ENCODE data around the gene KLHDC2. TPM values are rescaled to one million over a fixed set of nuclear protein-coding genes. Genes with fewer than 3 reads are reported as not detected.
"Not testable (repeated sequence)": the region's sequence is repeated elsewhere in the genome, so short reads cannot be mapped to it uniquely, and the experiment has no call there.

KLHDC2 gene
- polyA plus RNA-seq, 2 of the 4 experiments (the other 2 are of a cell fraction) = 46.4 to 83.7 TPM

- POLR2A ChIA-PET; CTCF ChIA-PET; H3K4me2 ChIP-seq; H3K27ac ChIP-seq; ATAC-seq; FAIRE-seq; H3K4me1 ChIP-seq; H3K9me3 ChIP-seq; H3K4me3 ChIP-seq; DNase-seq (ENCODE audit: low read depth in 1 of 2, low spot score in 1 of 2): not testable (repeated sequence)
- WGBS (ENCODE audit: missing lambda C conversion rate) = 76% methylated on average over 4 of the region's 4 CpGs
Observed at GRCh38 chr14:49735669-49736068, 32.3 kb upstream of the KLHDC2 start.

DNA sequence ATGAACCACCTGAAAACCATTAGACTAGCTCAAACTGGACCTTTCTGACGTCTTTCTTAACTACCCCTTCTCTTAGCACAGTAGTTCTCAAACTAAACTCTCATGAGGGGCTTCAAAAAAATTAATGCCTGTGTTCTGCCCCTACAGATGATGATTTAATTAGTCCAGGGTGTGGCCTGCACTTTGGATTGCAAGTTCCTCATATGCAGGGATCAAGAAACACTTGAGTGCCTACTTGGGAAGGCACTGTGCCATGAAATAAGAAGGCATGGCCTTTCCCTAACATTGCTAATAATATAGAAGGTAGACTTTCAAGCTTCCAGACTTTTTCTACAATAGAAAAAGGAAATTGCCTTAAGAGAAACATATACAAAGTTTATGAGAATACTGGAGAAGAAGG, 22.8 kb upstream of the KLHDC2 start:
- H3K9me3 ChIP-seq = no peaks in the 10 kb centered on the region
- ATAC-seq (no peak), DNase-seq (ENCODE audit: low read depth in 1 of 2, low spot score in 1 of 2) (no peak), FAIRE-seq (no peak)
- TF ChIP-seq PHF8 (IDR thresholded peaks at IDR 0.05; ENCODE audit: borderline replicate concordance, low read depth) (no peak), RAD21 (conservative IDR thresholded peaks at IDR 0.05 in 1 of 2, IDR thresholded peaks at IDR 0.05 in 1 of 2) (no peak), CHD4 (IDR thresholded peaks at IDR 0.05; ENCODE audit: borderline replicate concordance) (no peak), ZSCAN20 (CRISPR knock-in tag; IDR thresholded peaks at IDR 0.05) (no peak), CBX8 (IDR thresholded peaks at IDR 0.05) (no peak), EP300 (IDR thresholded peaks at IDR 0.05) (no peak), SREBF2 (IDR thresholded peaks at IDR 0.05) (no peak), ESRRA (IDR thresholded peaks at IDR 0.05; ENCODE audit: borderline replicate concordance, low read length) (no peak), KDM5A (IDR thresholded peaks at IDR 0.05) (no peak), SMC3 (IDR thresholded peaks at IDR 0.05) (no peak), PBX3 (IDR thresholded peaks at IDR 0.05) (no peak), MAZ (IDR thresholded peaks at IDR 0.05; ENCODE audit: borderline replicate concordance, low read depth, low read length) (no peak), EHMT2 (IDR thresholded peaks at IDR 0.05; ENCODE audit: low read depth) (no peak), POLR2AphosphoS2 (conservative IDR thresholded peaks at IDR 0.05; ENCODE audit: low read length) (no peak)
- TF ChIP-seq, protein P1, sequence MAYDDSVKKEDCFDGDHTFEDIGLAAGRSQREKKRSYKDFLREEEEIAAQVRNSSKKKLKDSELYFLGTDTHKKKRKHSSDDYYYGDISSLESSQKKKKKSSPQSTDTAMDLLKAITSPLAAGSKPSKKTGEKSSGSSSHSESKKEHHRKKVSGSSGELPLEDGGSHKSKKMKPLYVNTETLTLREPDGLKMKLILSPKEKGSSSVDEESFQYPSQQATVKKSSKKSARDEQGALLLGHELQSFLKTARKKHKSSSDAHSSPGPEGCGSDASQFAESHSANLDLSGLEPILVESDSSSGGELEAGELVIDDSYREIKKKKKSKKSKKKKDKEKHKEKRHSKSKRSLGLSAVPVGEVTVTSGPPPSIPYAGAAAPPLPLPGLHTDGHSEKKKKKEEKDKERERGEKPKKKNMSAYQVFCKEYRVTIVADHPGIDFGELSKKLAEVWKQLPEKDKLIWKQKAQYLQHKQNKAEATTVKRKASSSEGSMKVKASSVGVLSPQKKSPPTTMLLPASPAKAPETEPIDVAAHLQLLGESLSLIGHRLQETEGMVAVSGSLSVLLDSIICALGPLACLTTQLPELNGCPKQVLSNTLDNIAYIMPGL (CRISPR knock-in tag; IDR thresholded peaks at IDR 0.05; ENCODE audit: borderline replicate concordance) = no peak
- TF ChIP-seq, protein P2, sequence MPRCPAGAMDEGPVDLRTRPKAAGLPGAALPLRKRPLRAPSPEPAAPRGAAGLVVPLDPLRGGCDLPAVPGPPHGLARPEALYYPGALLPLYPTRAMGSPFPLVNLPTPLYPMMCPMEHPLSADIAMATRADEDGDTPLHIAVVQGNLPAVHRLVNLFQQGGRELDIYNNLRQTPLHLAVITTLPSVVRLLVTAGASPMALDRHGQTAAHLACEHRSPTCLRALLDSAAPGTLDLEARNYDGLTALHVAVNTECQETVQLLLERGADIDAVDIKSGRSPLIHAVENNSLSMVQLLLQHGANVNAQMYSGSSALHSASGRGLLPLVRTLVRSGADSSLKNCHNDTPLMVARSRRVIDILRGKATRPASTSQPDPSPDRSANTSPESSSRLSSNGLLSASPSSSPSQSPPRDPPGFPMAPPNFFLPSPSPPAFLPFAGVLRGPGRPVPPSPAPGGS (IDR thresholded peaks at IDR 0.05) = no peak
- no peak overlapping the region for H3K4me2 ChIP-seq
- H3K4me1 ChIP-seq = no peaks in the 10 kb centered on the region
- POLR2A ChIA-PET = no interaction called here
- 30% methylated on average over 1 of the region's 1 CpG for WGBS (ENCODE audit: missing lambda C conversion rate)
- H3K27ac ChIP-seq = no peak overlapping the region
- CTCF ChIA-PET = no interaction called here
- H3K4me3 ChIP-seq = no peak overlapping the region

- POLR2A ChIA-PET; H3K9me3 ChIP-seq; H3K4me3 ChIP-seq; FAIRE-seq; H3K4me2 ChIP-seq; ATAC-seq; H3K27ac ChIP-seq; CTCF ChIA-PET; H3K4me1 ChIP-seq; DNase-seq (ENCODE audit: low read depth in 1 of 2, low spot score in 1 of 2): not testable (repeated sequence)
Observed at GRCh38 chr14:49746476-49746875, 21.5 kb upstream of the KLHDC2 start.

- Histone ChIP-seq H3K9me3 (no peaks in the 10 kb centered on the region), H3K4me1 (no peaks in the 10 kb centered on the region), H3K4me3 (no peak overlapping the region), H3K27ac (no peak overlapping the region), H3K4me2 (no peak overlapping the region)
- POLR2A ChIA-PET = no interaction called here
- FAIRE-seq = no peak
- 45% methylated on average over 5 of the region's 5 CpGs for WGBS (ENCODE audit: missing lambda C conversion rate)
- no peak for ATAC-seq
- CTCF ChIA-PET = no interaction called here
- TF ChIP-seq CHD4 (IDR thresholded peaks at IDR 0.05; ENCODE audit: borderline replicate concordance) = no peak
- no peak for TF ChIP-seq CEBPB (IDR thresholded peaks at IDR 0.05)
- TF ChIP-seq ZC3H11A (IDR thresholded peaks at IDR 0.05) = no peak
- no peak for TF ChIP-seq FOSL2 (IDR thresholded peaks at IDR 0.05)
- no peak for TF ChIP-seq FOSL2 (CRISPR knock-in tag; IDR thresholded peaks at IDR 0.05)
- TF ChIP-seq, protein P3, sequence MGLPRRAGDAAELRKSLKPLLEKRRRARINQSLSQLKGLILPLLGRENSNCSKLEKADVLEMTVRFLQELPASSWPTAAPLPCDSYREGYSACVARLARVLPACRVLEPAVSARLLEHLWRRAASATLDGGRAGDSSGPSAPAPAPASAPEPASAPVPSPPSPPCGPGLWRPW (IDR thresholded peaks at IDR 0.05) = no peak
- TF ChIP-seq BHLHE40 (IDR thresholded peaks at IDR 0.05; ENCODE audit: low read depth, low read length) = no peak
- DNase-seq (ENCODE audit: low read depth in 1 of 2, low spot score in 1 of 2) = no peak
Observed at GRCh38 chr14:49754570-49755097, 13.3 kb upstream of the KLHDC2 start.

All from A549 (cell line).